ENCODE results near the gene SCYGR3.

The SCYGR3 gene

GRCh38 chr2:227597036-227597435 lies 17.6 kb downstream of the SCYGR3 start:
- Histone ChIP-seq H3K4me3 (ENCODE audit: insufficient read depth, low read length, poor library complexity, severe bottlenecking) (no peak overlapping the region), H3F3A (ENCODE audit: insufficient read depth) (no peaks in the 10 kb centered on the region)
- TF ChIP-seq, protein P1, sequence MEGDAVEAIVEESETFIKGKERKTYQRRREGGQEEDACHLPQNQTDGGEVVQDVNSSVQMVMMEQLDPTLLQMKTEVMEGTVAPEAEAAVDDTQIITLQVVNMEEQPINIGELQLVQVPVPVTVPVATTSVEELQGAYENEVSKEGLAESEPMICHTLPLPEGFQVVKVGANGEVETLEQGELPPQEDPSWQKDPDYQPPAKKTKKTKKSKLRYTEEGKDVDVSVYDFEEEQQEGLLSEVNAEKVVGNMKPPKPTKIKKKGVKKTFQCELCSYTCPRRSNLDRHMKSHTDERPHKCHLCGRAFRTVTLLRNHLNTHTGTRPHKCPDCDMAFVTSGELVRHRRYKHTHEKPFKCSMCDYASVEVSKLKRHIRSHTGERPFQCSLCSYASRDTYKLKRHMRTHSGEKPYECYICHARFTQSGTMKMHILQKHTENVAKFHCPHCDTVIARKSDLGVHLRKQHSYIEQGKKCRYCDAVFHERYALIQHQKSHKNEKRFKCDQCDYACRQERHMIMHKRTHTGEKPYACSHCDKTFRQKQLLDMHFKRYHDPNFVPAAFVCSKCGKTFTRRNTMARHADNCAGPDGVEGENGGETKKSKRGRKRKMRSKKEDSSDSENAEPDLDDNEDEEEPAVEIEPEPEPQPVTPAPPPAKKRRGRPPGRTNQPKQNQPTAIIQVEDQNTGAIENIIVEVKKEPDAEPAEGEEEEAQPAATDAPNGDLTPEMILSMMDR (IDR thresholded peaks at IDR 0.05; ENCODE audit: insufficient read depth, low read length, poor library complexity, severe bottlenecking) = no peak
- no peak for TF ChIP-seq EZH2phosphoT487 (conservative IDR thresholded peaks at IDR 0.05; ENCODE audit: low read length)

DNA sequence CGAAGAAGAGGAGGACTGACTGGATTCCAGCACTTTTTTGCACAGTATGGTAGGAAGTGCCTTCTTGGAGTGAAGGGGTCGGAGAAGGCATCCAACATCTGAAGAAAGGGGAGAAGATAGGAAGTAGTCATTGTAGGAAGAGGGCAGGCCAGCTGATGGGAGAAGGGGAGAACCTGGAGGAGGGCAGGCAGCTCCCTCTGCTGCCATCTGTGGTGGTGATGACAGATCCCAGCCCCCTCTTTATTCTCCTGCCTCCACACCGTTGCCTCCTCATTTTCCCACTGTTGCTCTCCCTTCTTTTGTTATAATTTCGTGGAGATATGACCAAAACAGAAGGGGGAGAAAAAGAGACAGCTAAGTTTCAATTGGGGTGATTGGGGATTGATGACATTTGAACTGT lies 18.8 kb downstream of the SCYGR3 start:
- Histone ChIP-seq H3K9ac (ENCODE audit: low read length) (no peak overlapping the region), H4K20me1 (ENCODE audit: low read depth, low read length) (no peaks in the 10 kb centered on the region), H3K27me3 (ENCODE audit: low read length) (no peaks in the 10 kb centered on the region)

More at GRCh38 chr2:227597036-227597435, 17.6 kb downstream of the SCYGR3 start:
- Histone ChIP-seq H3K79me2 (ENCODE audit: insufficient read depth, low read length) (no peaks in the 10 kb centered on the region), H3K27me3 (ENCODE audit: low read length) (no peaks in the 10 kb centered on the region), H3K36me3 (ENCODE audit: low read length) (no peaks in the 10 kb centered on the region), H3K9me3 (ENCODE audit: insufficient read depth, low read length) (no peaks in the 10 kb centered on the region), H2AFZ (ENCODE audit: low read depth, low read length, severe bottlenecking) (no peak overlapping the region), H3K4me2 (ENCODE audit: low read depth, low read length, poor library complexity, severe bottlenecking) (no peak overlapping the region), H3K9me2 (replicated peaks; ENCODE audit: insufficient read depth, low read length) (no peaks in the 10 kb centered on the region), H3K9ac (ENCODE audit: low read length) (no peak overlapping the region), H4K20me1 (ENCODE audit: low read depth, low read length) (no peaks in the 10 kb centered on the region), H3K27ac (ENCODE audit: low read depth, low read length) (no peak overlapping the region)

DNA sequence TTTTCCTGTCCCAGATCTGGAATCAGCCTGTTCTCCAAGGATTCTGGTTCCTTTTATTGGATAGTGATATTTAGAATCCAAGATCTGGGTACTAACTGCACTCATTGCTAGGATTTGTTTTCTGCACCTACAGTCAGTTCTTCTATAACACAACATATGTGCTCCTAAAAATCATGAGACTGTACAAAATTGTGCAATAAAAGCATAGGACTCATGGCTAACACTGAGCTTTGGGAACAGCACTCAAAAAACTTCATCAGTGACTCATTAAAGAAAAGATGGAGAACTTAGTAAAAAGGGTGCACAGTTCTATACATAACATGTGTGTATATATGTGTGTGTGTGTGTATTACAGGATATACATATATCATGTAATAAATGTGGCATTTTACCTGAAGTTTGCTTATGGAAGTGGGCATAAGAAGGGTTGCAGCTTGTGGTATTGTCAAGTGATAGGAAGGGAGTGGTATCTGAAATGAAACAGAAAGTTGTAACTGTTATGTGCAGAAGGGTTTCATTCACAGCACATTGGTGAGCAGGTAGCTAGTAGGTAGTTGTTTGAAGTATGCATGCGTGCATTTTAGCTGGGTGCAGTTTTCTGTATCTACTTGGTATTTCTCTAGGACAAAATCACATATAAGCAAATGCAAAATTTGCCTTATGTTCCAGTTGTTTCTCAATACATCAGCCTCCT lies 21.8 kb downstream of the SCYGR3 start:
- Histone ChIP-seq H3K4me2 (ENCODE audit: low read depth, low read length, poor library complexity, severe bottlenecking) (no peak overlapping the region), H3K36me3 (ENCODE audit: low read length) (no peaks in the 10 kb centered on the region), H3K79me2 (ENCODE audit: insufficient read depth, low read length) (no peaks in the 10 kb centered on the region), H3K4me3 (ENCODE audit: insufficient read depth, low read length, poor library complexity, severe bottlenecking) (no peak overlapping the region), H3F3A (ENCODE audit: insufficient read depth) (no peaks in the 10 kb centered on the region), H3K27me3 (ENCODE audit: low read length) (peaks cover 3% of the 10 kb centered on the region; the same call in 1 of the 2 replicates), H4K20me1 (ENCODE audit: low read depth, low read length) (no peaks in the 10 kb centered on the region), H3K9ac (ENCODE audit: low read length) (no peak overlapping the region), H2AFZ (ENCODE audit: low read depth, low read length, severe bottlenecking) (no peak overlapping the region), H3K9me2 (replicated peaks; ENCODE audit: insufficient read depth, low read length) (no peaks in the 10 kb centered on the region), H3K9me3 (ENCODE audit: insufficient read depth, low read length) (no peaks in the 10 kb centered on the region), H3K27ac (ENCODE audit: low read depth, low read length) (no peak overlapping the region)
- TF ChIP-seq EZH2phosphoT487 (conservative IDR thresholded peaks at IDR 0.05; ENCODE audit: low read length) = no peak
- TF ChIP-seq, protein P1 (IDR thresholded peaks at IDR 0.05; ENCODE audit: insufficient read depth, low read length, poor library complexity, severe bottlenecking) = no peak

More for the DNA sequence above, 18.8 kb downstream of the SCYGR3 start:
- no peak overlapping the region for H2AFZ ChIP-seq (ENCODE audit: low read depth, low read length, severe bottlenecking)
- no peak overlapping the region for H3K4me3 ChIP-seq (ENCODE audit: insufficient read depth, low read length, poor library complexity, severe bottlenecking)
- no peaks in the 10 kb centered on the region for H3F3A ChIP-seq (ENCODE audit: insufficient read depth)
- H3K27ac ChIP-seq (ENCODE audit: low read depth, low read length) = no peak overlapping the region
- H3K79me2 ChIP-seq (ENCODE audit: insufficient read depth, low read length) = no peaks in the 10 kb centered on the region
- no peak overlapping the region for H3K4me2 ChIP-seq (ENCODE audit: low read depth, low read length, poor library complexity, severe bottlenecking)
- no peaks in the 10 kb centered on the region for H3K9me2 ChIP-seq (replicated peaks; ENCODE audit: insufficient read depth, low read length)
- H3K9me3 ChIP-seq (ENCODE audit: insufficient read depth, low read length) = no peaks in the 10 kb centered on the region
- no peaks in the 10 kb centered on the region for H3K36me3 ChIP-seq (ENCODE audit: low read length)
- TF ChIP-seq, protein P1 (IDR thresholded peaks at IDR 0.05; ENCODE audit: insufficient read depth, low read length, poor library complexity, severe bottlenecking) = no peak
- no peak for TF ChIP-seq EZH2phosphoT487 (conservative IDR thresholded peaks at IDR 0.05; ENCODE audit: low read length)

Measured in SU-DHL-6 (cell line).